ENCODE results near the gene SVBP.

Gene SVBP

GRCh38 chr1:42759114-42759513, 58.1 kb downstream of the SVBP start:
- DNase-seq = no peak

GRCh38 chr1:42758641-42759040, 58.6 kb downstream of the SVBP start:
- DNase-seq = no peak

- DNase-seq = no peak
These were observed 59.3 kb downstream of the SVBP start for GRCh38 chr1:42757892-42758275.

All from activated CD8-positive, alpha-beta memory T cell treated with anti-CD3 and anti-CD28 coated beads for 24 hours (primary cell).